T-helper 1 cell treated with Interleukin-12 subunit alpha and Interleukin-12 subunit beta and Interleukin-4 antibody, amounts not matched to agents 30 μg/mL and 1 μg/mL, for 36 hours (primary cell): ENCODE data around the gene RSRC1.
"Not testable (repeated sequence)": the region's sequence is repeated elsewhere in the genome, so short reads cannot be mapped to it uniquely, and the experiment has no call there.

Experiments
- H3K27ac Mint-ChIP-seq: one replicate; pipeline ENCODE4 v1.8.0; 2021; ENCODE audit warnings: mild to moderate bottlenecking, mixed read lengths
- H3K27me3 Mint-ChIP-seq: one replicate; pipeline ENCODE4 v1.8.0; 2021; ENCODE audit warnings: low read depth, mixed read lengths
- H3K36me3 Mint-ChIP-seq: one replicate; pipeline ENCODE4 v1.8.0; 2021; ENCODE audit warnings: low read depth, mixed read lengths
- H3K4me1 Mint-ChIP-seq: one replicate; pipeline ENCODE4 v1.8.0; 2021; ENCODE audit warnings: low read depth, mixed read lengths
- H3K4me3 Mint-ChIP-seq: one replicate; pipeline ENCODE4 v1.8.0; 2021; ENCODE audit warnings: mild to moderate bottlenecking, moderate library complexity, mixed read lengths
- H3K9me3 Mint-ChIP-seq: one replicate; pipeline ENCODE4 v1.8.0; 2021; ENCODE audit warnings: mixed read lengths

Gene RSRC1

DNA sequence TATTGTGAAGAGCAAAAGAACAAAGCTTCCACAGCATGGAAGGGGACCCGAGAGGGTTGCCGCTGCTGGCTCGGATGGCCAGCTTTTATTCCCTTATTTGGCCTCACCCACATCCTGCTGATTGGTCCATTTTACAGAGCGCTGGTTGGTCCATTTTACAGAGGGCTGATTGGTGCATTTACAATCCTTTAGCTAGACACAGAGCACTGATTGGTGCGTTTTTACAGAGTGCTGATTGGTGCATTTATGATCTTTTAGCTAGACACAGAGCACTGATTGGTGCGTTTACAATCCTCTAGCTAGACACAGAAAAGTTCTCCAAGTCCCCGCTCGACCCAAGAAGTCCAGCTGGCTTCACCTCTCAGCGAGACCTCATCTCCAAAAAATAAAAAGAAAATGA is 440.0 kb downstream of the RSRC1 start:
- not testable (repeated sequence) for H3K9me3 Mint-ChIP-seq, H3K4me3 Mint-ChIP-seq, H3K27ac Mint-ChIP-seq, H3K27me3 Mint-ChIP-seq, H3K36me3 Mint-ChIP-seq, H3K4me1 Mint-ChIP-seq

DNA sequence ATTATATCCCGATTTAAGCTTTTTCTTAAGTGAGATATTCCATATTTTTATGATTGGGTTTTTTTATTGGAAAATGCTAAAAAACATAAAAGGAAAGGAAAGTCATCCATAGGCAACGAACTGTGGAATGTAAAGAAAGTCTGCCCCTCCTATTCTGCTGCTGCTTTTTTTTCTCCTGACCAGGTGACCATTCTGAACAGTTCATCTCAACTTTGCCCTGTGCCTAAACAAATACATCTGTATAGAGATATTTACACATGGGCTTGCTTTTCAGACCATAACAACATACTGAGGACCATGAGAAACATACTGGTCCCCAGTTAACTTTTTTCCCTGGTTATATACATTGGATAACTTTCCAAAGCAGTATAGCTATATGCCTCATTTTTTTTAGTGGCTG is 442.2 kb downstream of the RSRC1 start:
- no peaks in the 10 kb centered on the region for H3K4me1 Mint-ChIP-seq
- H3K36me3 Mint-ChIP-seq: no peaks in the 10 kb centered on the region
- no peaks in the 10 kb centered on the region for H3K27me3 Mint-ChIP-seq
- H3K27ac Mint-ChIP-seq: no peak overlapping the region
- H3K4me3 Mint-ChIP-seq: no peak overlapping the region
- peaks cover 3% of the 10 kb centered on the region for H3K9me3 Mint-ChIP-seq

DNA sequence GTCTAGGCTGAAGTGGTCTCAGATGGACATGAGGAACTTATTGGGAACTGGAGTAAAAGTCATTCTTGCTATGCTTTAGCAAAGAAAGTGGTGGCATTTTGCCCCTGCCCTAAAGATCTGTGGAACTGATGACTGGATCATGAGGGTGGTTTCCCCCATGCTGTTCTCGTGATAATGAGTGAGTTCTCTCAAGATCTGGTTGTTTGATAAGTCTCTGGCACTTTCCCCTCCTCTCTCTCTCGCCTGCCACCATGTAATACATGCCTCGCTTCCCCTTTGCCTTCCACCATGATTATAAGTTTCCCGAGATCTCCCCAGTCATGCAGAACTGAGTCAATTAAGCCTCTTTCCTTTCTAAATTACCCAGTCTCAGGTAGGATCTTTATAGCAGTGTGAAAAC is 449.6 kb downstream of the RSRC1 start:
- H3K4me3 Mint-ChIP-seq: no peak overlapping the region
- H3K36me3 Mint-ChIP-seq: no peaks in the 10 kb centered on the region
- H3K27ac Mint-ChIP-seq: no peak overlapping the region
- no peaks in the 10 kb centered on the region for H3K27me3 Mint-ChIP-seq
- no peaks in the 10 kb centered on the region for H3K9me3 Mint-ChIP-seq
- no peaks in the 10 kb centered on the region for H3K4me1 Mint-ChIP-seq

DNA sequence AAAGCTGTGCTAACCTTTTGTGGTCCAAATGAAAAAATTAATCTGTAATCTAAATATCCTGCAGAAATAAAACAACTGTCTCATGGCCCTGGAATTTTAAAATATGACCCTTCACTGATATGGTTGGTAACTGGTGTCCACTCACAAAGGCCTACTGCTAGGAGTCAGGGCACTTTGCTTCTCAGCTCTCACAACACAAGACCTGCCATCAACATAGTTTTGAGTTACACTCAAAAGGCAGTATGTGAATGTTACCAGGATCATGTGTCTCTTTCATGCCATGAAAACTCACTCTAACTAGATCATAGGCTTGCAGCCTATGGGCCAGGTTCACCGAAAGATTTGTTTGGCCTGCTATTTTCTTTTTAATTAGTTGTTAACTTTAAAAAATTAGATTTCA is 451.1 kb downstream of the RSRC1 start:
- Mint-ChIP-seq H3K27me3 (no peaks in the 10 kb centered on the region), H3K27ac (no peak overlapping the region), H3K36me3 (no peaks in the 10 kb centered on the region), H3K9me3 (peaks cover 4% of the 10 kb centered on the region), H3K4me3 (no peak overlapping the region), H3K4me1 (no peaks in the 10 kb centered on the region)

DNA sequence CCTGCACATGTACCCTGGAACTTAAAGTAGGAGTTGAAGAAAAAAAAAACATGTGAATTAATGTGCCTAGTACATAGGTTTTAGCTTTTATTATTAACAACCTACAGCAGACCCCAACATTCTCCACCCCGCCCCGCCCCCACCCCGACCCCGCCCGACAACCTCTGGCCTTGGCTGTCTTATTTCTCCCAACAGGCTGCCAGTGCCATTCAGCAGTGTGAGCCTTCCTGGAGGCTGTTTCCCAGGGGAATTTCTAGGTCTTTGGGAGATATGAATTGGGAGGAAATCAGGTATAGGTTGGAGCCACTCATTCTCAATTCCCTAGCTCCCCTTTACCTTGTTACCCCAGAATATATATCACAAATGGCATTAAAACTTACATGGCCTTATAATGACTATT is 452.8 kb downstream of the RSRC1 start:
- Mint-ChIP-seq H3K27me3 (no peaks in the 10 kb centered on the region), H3K36me3 (no peaks in the 10 kb centered on the region), H3K27ac (no peak overlapping the region), H3K4me3 (no peak overlapping the region), H3K9me3 (peaks cover 4% of the 10 kb centered on the region), H3K4me1 (no peaks in the 10 kb centered on the region)

DNA sequence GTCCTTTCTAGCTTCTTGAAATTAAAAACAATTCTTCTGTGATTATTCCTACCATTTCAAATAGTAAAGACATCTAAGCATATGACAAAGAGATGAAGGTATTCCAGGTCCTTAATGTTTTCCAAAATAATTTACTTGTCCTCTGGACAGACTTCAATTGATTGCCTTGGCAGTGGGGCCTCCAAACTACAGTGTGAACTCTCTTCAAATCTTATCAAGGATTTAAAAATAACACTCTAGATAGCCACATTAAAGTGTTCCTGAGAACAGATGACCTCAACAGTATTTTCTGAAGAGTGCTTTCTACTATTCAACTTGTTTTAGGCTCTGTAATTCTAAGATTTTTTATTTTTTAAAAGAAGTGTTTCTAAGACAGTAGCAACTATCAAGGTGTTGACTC is 453.2 kb downstream of the RSRC1 start:
- Mint-ChIP-seq H3K4me3 (no peak overlapping the region), H3K9me3 (peaks cover 4% of the 10 kb centered on the region), H3K27me3 (no peaks in the 10 kb centered on the region), H3K4me1 (no peaks in the 10 kb centered on the region), H3K36me3 (no peaks in the 10 kb centered on the region), H3K27ac (no peak overlapping the region)

DNA sequence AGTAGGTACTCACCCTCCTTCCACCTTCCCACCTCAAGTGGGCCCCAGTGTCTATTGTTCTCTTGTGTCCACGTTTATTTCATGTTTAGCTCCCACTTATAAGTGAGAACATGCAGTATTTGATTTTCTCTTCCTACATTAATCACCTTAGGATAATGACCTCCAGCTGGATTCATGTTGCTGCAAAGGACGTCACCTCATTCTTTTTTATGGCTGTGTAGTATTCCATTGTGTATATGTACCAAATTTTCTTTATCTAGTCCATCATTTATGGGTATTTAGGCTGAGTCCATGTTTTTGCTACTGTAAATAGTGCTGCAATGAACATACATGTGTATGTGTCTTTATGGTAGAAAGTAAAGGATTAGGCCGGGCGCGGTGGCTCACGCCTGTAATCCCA is 455.2 kb downstream of the RSRC1 start:
- Mint-ChIP-seq H3K27ac (no peak overlapping the region), H3K9me3 (peaks cover 4% of the 10 kb centered on the region), H3K27me3 (peaks cover 9% of the 10 kb centered on the region), H3K4me1 (peaks cover 2% of the 10 kb centered on the region), H3K4me3 (no peak overlapping the region), H3K36me3 (no peaks in the 10 kb centered on the region)

DNA sequence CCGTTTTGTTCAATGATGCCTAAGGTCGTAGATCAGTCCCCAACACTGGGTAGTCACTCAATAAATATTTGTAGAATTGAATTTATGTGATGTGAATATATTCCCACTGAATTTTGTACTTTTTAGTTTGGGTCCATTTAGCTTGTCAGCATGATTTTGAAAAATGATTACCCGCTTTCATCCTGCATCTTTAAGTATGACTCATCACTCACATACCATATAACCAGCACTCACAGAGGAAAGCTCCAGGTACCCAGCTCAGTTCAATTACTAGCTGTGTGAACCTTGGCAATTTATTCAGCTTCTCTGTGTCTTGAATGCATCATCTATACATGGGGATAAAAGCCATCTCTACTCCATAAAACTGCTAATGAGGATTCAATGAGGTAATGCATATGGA is 458.9 kb downstream of the RSRC1 start:
- Mint-ChIP-seq H3K36me3 (no peaks in the 10 kb centered on the region), H3K4me1 (peaks cover 10% of the 10 kb centered on the region), H3K4me3 (no peak overlapping the region), H3K27ac (no peak overlapping the region), H3K27me3 (peaks cover 24% of the 10 kb centered on the region), H3K9me3 (peaks cover 4% of the 10 kb centered on the region)

DNA sequence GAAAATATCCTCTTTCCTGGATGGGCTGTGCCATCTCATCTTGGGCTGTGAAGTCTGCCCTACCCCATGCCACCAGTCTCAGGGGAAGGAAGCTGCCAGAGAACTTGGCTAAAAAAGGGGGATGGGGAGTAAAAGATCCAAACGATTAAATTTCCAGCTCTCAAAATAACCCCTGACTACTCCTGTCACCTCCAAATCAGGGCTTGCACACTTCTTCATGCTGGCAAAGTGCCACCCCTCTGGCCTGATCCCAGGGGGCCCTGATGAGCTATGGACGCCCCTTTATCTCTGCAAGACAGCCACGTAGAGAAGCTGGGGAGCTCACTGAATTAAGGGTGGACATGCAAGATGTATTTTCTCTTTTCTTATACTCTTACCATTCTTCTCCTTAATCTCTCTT is 459.9 kb downstream of the RSRC1 start:
- H3K4me1 Mint-ChIP-seq: peaks cover 10% of the 10 kb centered on the region
- H3K4me3 Mint-ChIP-seq: no peak overlapping the region
- peaks cover 24% of the 10 kb centered on the region for H3K27me3 Mint-ChIP-seq

DNA sequence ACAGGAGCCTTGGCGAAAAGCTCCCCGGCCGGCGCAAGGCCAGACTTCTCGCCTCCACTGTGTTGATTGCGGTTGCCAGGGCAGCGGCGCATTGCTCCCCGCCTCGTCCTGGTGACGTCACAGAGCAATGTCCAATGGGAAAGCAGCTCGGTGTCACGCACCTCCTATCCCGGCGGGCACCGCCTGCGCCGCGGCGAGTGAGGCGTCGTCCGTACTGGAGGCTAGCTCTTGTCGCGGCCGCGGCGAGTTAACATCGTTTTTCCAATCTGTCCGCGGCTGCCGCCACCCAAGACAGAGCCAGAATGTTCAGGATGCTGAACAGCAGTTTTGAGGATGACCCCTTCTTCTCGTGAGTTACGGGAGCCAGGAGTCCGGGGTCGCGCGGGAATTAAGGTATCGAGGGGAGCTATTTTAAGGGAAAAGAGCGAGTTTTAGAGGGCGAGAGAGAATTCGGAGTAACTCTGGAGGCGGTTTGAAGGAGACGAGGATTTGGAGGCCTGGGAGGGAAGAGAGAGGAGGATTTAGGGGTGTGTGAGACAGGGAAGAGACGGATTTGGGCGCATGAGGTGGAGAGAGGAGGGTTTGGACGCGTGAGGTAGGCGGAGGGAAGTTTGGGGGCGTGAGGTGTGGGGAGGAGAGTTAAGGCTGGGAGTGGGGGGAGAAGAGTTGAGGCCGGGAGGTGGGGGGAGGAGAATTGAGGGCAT is 461.3 kb downstream of the RSRC1 start, which contains the start of gene MLF1:
Gene MLF1, plus strand, starts transcription at position 196 of the 704 bp plus-strand sequence. Its CDS starts 107 bp downstream, at position 303.
- Mint-ChIP-seq H3K4me3 (peak within 1 kb of the TSS; percentile 83), H3K27ac (peak within 1 kb of the TSS; percentile 53), H3K4me1 (peaks cover 10% of the 10 kb centered on the region), H3K27me3 (peaks cover 24% of the 10 kb centered on the region), H3K9me3 (no peaks in the 10 kb centered on the region), H3K36me3 (no peaks in the 10 kb centered on the region)

More for the DNA sequence above, 459.9 kb downstream of the RSRC1 start:
- no peak overlapping the region for H3K27ac Mint-ChIP-seq
- H3K36me3 Mint-ChIP-seq: no peaks in the 10 kb centered on the region
- H3K9me3 Mint-ChIP-seq: peaks cover 4% of the 10 kb centered on the region

DNA sequence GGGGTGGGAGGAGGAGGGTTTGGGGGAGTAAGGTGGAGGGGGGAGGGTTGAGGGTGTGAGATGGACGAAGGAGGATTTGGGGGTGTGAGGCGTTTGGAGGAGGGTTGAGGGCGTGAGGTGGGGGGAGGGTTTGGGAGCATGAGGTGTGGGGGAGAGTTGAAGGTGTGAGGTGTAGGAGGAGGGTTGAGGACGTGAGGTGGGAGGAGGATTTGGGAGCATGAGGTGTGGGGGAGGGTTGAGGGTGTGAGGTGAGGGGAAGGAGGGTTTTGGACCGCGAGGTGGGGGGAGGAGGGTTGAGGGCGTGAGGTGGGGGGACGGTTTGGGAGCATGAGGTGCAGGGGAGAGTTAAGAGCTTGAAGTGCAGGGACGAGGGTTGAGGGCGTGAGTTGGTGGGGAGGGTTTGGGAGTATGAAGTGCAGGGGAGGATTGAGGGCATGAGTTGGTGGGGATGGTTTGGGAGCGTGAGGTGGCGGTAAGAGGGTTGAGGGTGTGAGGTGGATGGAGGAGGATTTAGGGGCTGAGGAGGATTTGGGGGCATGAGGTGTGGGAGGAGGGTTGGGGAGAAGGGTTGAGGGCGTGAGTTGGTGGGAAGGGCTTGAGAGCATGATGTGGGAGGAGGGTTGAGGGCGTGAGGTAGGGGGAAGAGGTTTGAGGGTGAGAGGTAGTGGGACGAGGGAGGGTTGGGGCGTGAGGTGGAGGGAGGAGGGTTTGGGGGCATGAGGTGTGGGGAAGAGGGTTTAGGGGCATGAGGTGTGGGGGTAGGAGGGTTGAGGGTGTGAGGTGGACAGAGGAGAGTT is 462.3 kb downstream of the RSRC1 start:
- H3K4me3 Mint-ChIP-seq: no peak overlapping the region
- H3K27ac Mint-ChIP-seq: no peak overlapping the region
- peaks cover 24% of the 10 kb centered on the region for H3K27me3 Mint-ChIP-seq
- no peaks in the 10 kb centered on the region for H3K9me3 Mint-ChIP-seq
- H3K4me1 Mint-ChIP-seq: peaks cover 10% of the 10 kb centered on the region
- H3K36me3 Mint-ChIP-seq: no peaks in the 10 kb centered on the region

DNA sequence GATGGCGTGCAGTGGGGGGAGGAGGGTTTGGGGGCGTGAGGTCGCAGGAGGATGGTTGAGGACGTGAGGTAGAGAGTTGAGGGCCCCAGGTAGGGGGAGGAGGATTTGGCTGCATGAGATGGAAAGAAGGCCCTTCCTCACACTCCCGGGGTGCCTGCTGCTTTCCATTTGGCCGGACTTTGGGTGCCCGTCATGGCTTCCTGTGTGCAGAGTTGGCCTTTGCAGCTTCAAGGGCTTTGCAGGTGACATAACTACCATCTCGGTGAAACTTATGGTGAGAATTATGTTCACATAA is 462.8 kb downstream of the RSRC1 start:
- Mint-ChIP-seq H3K27ac (no peak overlapping the region), H3K4me3 (no peak overlapping the region)

DNA sequence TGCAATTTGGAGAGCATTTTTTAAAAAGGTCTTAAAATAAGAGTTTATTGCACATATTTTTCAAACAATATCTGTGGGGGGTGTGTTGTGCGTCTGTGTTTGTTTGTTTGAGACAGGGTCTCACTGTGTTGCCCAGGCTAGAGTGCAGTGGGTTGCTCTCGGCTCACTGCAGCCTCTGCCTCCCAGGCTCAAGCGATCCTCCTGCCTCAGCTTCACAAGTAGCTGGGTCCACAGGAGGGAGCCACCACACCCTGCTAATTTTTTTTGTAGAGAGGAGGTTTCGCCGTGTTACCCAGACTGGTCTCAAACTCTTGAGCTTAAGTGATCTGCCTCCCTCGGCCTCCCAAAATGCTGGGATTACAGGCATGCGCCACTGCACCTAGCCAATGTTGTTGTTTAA is 463.8 kb downstream of the RSRC1 start:
- H3K4me1 Mint-ChIP-seq: peaks cover 7% of the 10 kb centered on the region
- peaks cover 20% of the 10 kb centered on the region for H3K27me3 Mint-ChIP-seq
- no peaks in the 10 kb centered on the region for H3K36me3 Mint-ChIP-seq
- H3K27ac Mint-ChIP-seq: no peak overlapping the region
- H3K4me3 Mint-ChIP-seq: no peak overlapping the region
- no peaks in the 10 kb centered on the region for H3K9me3 Mint-ChIP-seq

More for the DNA sequence above, 462.8 kb downstream of the RSRC1 start:
- peaks cover 24% of the 10 kb centered on the region for H3K27me3 Mint-ChIP-seq
- H3K4me1 Mint-ChIP-seq: peaks cover 10% of the 10 kb centered on the region
- no peaks in the 10 kb centered on the region for H3K9me3 Mint-ChIP-seq
- no peaks in the 10 kb centered on the region for H3K36me3 Mint-ChIP-seq

DNA sequence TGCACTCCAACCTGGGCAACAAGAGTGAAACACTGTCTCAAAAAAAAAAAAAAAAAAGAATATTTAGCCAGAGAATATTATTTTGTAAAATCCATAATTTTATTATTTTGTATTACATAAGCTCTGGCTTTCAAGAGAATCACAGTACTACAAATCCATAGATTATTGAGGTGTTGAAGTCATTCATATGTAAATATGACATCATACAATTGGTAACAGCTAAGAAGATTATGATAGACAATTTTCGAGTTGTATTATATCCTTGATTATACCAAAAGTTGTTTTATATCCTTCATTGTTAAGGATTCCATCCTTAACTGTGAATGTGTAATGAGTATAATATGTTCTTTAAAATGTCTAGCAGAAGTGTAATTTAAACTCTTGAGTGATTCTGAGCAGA is 464.8 kb downstream of the RSRC1 start:
- Mint-ChIP-seq H3K27ac (no peak overlapping the region), H3K9me3 (no peaks in the 10 kb centered on the region), H3K27me3 (peaks cover 17% of the 10 kb centered on the region), H3K36me3 (no peaks in the 10 kb centered on the region), H3K4me1 (peaks cover 7% of the 10 kb centered on the region), H3K4me3 (no peak overlapping the region)

DNA sequence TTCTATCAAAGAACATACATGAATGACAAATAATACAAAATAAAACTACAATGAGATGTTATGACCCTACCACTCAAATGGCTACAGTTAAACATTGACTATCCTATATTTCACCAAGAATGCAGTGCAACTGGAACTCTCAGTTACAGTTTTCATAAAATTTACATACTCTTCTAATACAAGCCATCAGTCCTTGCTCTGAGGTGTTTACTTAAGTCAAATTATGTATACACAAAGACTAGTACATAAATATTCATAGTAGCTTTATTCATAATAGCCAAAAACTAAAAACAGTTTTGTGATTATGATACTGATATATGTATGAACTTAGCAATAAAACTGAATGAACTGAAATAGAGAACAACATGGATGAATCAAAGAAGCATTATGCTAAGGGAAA is 480.3 kb downstream of the RSRC1 start:
- Mint-ChIP-seq H3K27me3 (no peaks in the 10 kb centered on the region), H3K36me3 (no peaks in the 10 kb centered on the region), H3K4me3 (no peak overlapping the region), H3K9me3 (no peaks in the 10 kb centered on the region), H3K4me1 (no peaks in the 10 kb centered on the region), H3K27ac (no peak overlapping the region)
